Measurements from ENCODE around the gene LHX5.

DNA sequence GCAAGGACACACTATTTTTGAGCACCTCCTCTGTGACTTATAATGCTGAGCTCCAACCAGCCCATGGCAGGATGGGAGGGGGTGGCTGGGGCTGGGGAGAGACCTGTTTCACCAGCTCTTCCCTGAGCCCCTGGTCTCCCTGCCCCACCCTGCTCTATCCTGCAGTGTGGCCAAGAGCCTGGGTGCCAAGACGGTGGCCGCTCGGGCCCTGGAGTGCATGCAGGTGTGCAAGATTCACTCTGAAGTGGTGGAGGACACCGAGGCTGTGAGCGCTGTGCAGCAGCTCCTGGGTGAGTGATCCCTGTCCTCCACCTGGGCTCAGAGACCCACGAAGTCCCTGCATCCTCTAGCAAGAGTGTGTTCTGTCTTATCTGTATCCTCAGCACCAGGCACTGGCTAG, 35.1 kb downstream of the LHX5 start:
- no peak for TF ChIP-seq POLR2A (IDR thresholded peaks at IDR 0.05)
- TF ChIP-seq, protein P1, sequence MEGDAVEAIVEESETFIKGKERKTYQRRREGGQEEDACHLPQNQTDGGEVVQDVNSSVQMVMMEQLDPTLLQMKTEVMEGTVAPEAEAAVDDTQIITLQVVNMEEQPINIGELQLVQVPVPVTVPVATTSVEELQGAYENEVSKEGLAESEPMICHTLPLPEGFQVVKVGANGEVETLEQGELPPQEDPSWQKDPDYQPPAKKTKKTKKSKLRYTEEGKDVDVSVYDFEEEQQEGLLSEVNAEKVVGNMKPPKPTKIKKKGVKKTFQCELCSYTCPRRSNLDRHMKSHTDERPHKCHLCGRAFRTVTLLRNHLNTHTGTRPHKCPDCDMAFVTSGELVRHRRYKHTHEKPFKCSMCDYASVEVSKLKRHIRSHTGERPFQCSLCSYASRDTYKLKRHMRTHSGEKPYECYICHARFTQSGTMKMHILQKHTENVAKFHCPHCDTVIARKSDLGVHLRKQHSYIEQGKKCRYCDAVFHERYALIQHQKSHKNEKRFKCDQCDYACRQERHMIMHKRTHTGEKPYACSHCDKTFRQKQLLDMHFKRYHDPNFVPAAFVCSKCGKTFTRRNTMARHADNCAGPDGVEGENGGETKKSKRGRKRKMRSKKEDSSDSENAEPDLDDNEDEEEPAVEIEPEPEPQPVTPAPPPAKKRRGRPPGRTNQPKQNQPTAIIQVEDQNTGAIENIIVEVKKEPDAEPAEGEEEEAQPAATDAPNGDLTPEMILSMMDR (IDR thresholded peaks at IDR 0.05): no peak

Measured in Peyer's patch (tissue), 4 donors.